Measurements from ENCODE around the gene RASA4. TPM values are rescaled to one million over a fixed set of nuclear protein-coding genes. Genes with fewer than 3 reads are reported as not detected.
"Not testable (repeated sequence)": the region's sequence is repeated elsewhere in the genome, so short reads cannot be mapped to it uniquely, and the experiment has no call there.

RASA4 gene
- total RNA-seq, 3 donors from 2014 or later (not counting 1 experiment from before 2014, with no cell fraction given), result 27.0 to 35.6 (median 28.5) TPM

DNA sequence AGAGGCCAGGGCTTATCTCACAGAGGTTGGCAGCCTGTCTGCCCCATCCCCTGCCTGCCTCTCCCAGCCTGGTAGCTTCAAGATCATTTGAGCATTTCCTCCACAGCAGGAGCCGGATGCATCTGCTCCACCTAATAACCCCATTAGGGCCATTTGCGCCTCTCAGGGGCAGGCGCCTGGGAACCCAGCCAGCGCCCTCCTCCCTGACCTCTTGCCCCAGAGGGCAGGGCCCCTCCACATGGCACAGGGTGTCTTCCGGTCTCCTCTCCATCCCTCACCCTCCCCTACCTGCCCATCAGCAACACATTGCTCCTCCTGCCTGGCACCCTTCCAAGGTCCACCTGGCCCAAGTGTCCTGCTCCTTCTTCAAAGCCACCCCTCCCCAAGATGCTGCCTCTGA, 18.8 kb upstream of the RASA4 start:
- H3K36me3 ChIP-seq (ENCODE audit: control insufficient read depth, insufficient read depth, low read length); H3K9me3 Mint-ChIP-seq; DNase-seq; ATAC-seq; H3K4me1 Mint-ChIP-seq; H3K27ac Mint-ChIP-seq; H3K9me3 ChIP-seq (ENCODE audit: control insufficient read depth, insufficient read depth, low read length); H3K27ac ChIP-seq (ENCODE audit: low read length); H3K27me3 ChIP-seq (ENCODE audit: control insufficient read depth, insufficient read depth, low read length); H3K4me3 ChIP-seq (ENCODE audit: low read length); intact Hi-C loops (cut with micrococcal nuclease); H3K27me3 Mint-ChIP-seq (ENCODE audit: low read depth in 2 of 2); H3K36me3 Mint-ChIP-seq; H3K4me3 Mint-ChIP-seq; H3K4me1 ChIP-seq (ENCODE audit: control insufficient read depth, insufficient read depth, low read length): not testable (repeated sequence)
- no CpG with 5 or more reads among the region's 5 CpGs for WGBS (ENCODE audit: insufficient coverage)

DNA sequence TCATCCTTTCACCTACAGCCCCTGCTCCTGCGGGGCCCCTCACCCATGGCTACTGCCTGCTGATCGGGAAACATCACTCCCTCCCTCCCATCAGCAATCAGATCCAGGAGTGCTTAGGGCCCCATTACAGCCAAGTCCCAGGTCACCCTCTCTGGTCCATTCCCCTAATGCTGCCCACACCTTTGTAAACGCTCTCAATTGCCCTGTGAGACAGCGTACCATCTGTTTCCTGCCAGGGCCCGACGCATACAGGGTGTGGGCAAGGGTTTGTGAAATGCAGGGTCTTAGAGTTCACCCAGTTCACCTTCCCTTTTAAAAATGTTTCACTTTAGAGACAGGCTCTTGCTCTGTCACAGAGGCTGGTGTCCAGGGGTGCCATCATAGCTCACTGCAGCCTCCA, 17.7 kb upstream of the RASA4 start:
- intact Hi-C loops (cut with micrococcal nuclease); H3K9me3 Mint-ChIP-seq; DNase-seq; H3K27me3 ChIP-seq (ENCODE audit: control insufficient read depth, insufficient read depth, low read length); H3K4me3 Mint-ChIP-seq; H3K4me1 Mint-ChIP-seq; H3K4me1 ChIP-seq (ENCODE audit: control insufficient read depth, insufficient read depth, low read length); H3K27ac ChIP-seq (ENCODE audit: low read length); H3K36me3 Mint-ChIP-seq; H3K9me3 ChIP-seq (ENCODE audit: control insufficient read depth, insufficient read depth, low read length); H3K36me3 ChIP-seq (ENCODE audit: control insufficient read depth, insufficient read depth, low read length); H3K27ac Mint-ChIP-seq; H3K27me3 Mint-ChIP-seq (ENCODE audit: low read depth in 2 of 2); H3K4me3 ChIP-seq (ENCODE audit: low read length): not testable (repeated sequence)
- no CpG with 5 or more reads among the region's 6 CpGs for WGBS (ENCODE audit: insufficient coverage)
- ATAC-seq, result peak in 1 of 3 donors; percentile 4

DNA sequence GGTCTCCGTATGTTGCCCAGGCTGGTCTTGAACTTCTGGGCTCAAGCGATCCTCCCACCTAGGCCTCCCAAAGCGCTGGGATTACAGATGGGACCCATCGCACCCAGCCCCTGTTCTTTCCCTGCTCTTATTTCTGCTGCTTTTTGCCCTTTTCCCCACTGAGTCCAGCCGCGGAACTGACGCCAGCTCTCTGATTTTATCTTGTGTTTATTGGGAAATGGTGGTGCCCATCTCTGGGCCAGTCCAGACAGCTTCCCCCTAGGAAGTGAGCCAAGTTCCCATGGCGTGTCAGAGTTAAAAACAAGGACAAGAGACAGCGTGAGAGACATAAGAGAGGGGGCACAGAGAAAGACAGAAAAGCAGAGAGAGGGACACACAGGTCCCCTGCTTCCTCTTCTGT, 14.1 kb upstream of the RASA4 start:
- H3K4me1 Mint-ChIP-seq; H3K4me3 Mint-ChIP-seq; H3K9me3 Mint-ChIP-seq; H3K4me1 ChIP-seq (ENCODE audit: control insufficient read depth, insufficient read depth, low read length); H3K36me3 Mint-ChIP-seq; H3K4me3 ChIP-seq (ENCODE audit: low read length); H3K27ac Mint-ChIP-seq; H3K9me3 ChIP-seq (ENCODE audit: control insufficient read depth, insufficient read depth, low read length); ATAC-seq; H3K27me3 Mint-ChIP-seq (ENCODE audit: low read depth in 2 of 2); H3K36me3 ChIP-seq (ENCODE audit: control insufficient read depth, insufficient read depth, low read length); H3K27me3 ChIP-seq (ENCODE audit: control insufficient read depth, insufficient read depth, low read length); intact Hi-C loops (cut with micrococcal nuclease); H3K27ac ChIP-seq (ENCODE audit: low read length); DNase-seq: not testable (repeated sequence)
- 100% methylated on average over 1 of the region's 9 CpGs for WGBS (ENCODE audit: insufficient coverage)

DNA sequence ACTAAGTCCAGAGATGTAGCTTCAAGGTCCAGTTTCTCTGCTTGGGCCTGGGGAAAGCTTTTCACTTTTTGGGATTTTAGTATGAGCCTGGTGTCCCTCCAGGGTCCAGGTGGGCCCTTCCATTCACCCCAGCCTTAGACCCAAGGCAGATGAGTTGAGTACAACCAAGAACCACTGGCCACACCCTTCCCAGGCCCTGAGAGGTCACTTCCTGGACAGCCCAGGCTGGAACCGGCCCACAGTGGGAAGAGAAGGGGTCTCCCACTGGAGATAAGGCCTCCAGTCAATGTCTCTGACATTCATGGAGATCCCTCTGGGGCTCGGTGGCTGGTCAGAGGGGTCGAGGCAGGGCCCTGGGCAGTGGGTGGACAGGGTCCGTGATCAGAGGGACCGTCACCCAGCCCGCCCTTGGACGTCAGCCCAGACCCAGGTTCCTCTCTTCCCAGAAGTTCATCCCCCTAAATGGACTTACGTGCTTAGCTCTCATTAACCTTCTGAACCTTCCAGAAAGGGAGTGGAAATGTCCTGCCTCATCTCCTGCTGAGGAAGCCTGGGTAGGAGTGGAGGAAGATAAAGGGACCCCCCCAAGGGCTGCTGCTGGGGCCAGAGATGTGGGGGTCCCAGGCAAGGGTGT, 10.8 kb upstream of the RASA4 start:
- H3K4me1 Mint-ChIP-seq; H3K9me3 Mint-ChIP-seq; H3K27ac Mint-ChIP-seq; H3K27me3 Mint-ChIP-seq (ENCODE audit: low read depth in 2 of 2); ATAC-seq; H3K9me3 ChIP-seq (ENCODE audit: control insufficient read depth, insufficient read depth, low read length); H3K4me3 Mint-ChIP-seq; H3K27me3 ChIP-seq (ENCODE audit: control insufficient read depth, insufficient read depth, low read length); DNase-seq; H3K36me3 Mint-ChIP-seq; H3K4me1 ChIP-seq (ENCODE audit: control insufficient read depth, insufficient read depth, low read length); H3K4me3 ChIP-seq (ENCODE audit: low read length); H3K27ac ChIP-seq (ENCODE audit: low read length); intact Hi-C loops (cut with micrococcal nuclease); H3K36me3 ChIP-seq (ENCODE audit: control insufficient read depth, insufficient read depth, low read length): not testable (repeated sequence)
- no CpG with 5 or more reads among the region's 8 CpGs for WGBS (ENCODE audit: insufficient coverage)

DNA sequence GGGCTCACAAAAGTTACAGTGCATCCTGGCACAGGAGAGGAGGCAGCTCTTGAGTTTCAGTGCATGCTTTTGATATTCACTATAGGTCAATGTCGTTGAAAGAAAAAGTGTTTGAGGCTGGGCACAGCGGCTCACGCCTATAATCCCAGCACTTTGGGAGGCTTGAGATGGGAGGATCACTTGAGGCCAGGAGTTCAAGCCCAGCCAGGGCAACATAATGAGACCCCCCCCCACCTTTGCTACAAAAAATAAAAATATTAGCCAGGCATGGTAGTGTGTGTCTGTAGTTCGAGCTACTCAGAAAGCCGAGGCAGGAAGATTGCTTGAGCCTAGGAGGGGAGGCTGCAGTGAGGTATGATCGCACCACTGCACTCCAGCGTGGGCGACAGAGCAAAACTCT, 1.6 kb upstream of the RASA4 start:
- H3K4me1 Mint-ChIP-seq; H3K27me3 ChIP-seq (ENCODE audit: control insufficient read depth, insufficient read depth, low read length); H3K36me3 ChIP-seq (ENCODE audit: control insufficient read depth, insufficient read depth, low read length); H3K9me3 Mint-ChIP-seq; H3K36me3 Mint-ChIP-seq; H3K4me3 Mint-ChIP-seq; H3K27ac Mint-ChIP-seq; H3K9me3 ChIP-seq (ENCODE audit: control insufficient read depth, insufficient read depth, low read length); H3K27ac ChIP-seq (ENCODE audit: low read length); ATAC-seq; H3K4me1 ChIP-seq (ENCODE audit: control insufficient read depth, insufficient read depth, low read length); intact Hi-C loops (cut with micrococcal nuclease); H3K4me3 ChIP-seq (ENCODE audit: low read length); H3K27me3 Mint-ChIP-seq (ENCODE audit: low read depth in 2 of 2): not testable (repeated sequence)
- peak in 1 of 2 donors; percentile 0 for DNase-seq
- WGBS (ENCODE audit: insufficient coverage), result no CpG with 5 or more reads among the region's 8 CpGs

DNA sequence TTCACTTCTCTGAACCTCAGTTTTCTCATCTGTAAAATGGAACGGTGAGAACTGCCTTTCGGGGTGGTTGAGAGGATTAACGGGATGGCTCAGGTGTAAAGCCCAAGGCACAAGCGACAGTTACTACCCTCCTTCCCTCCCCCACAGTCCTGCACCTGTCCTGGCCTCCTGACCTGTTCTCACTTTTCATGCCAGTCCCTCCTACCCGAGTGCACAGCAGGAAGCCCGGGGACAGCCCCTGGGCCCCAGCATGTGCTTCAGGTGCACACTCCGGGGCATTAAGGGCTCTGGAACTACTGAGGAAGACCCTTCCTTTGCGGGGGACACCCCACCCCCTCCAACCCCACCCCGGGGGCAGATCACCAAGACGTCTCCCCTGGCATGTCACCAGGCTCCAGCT, 626 bp downstream of the RASA4 start:
- WGBS (ENCODE audit: insufficient coverage), result no CpG with 5 or more reads among the region's 10 CpGs
- H3K4me1 ChIP-seq (ENCODE audit: control insufficient read depth, insufficient read depth, low read length); H3K27me3 ChIP-seq (ENCODE audit: control insufficient read depth, insufficient read depth, low read length); H3K27ac Mint-ChIP-seq; H3K36me3 Mint-ChIP-seq; H3K27me3 Mint-ChIP-seq (ENCODE audit: low read depth in 2 of 2); H3K27ac ChIP-seq (ENCODE audit: low read length); DNase-seq; H3K4me3 ChIP-seq (ENCODE audit: low read length); intact Hi-C loops (cut with micrococcal nuclease); H3K4me1 Mint-ChIP-seq; H3K9me3 Mint-ChIP-seq; H3K36me3 ChIP-seq (ENCODE audit: control insufficient read depth, insufficient read depth, low read length); H3K4me3 Mint-ChIP-seq; H3K9me3 ChIP-seq (ENCODE audit: control insufficient read depth, insufficient read depth, low read length); ATAC-seq: not testable (repeated sequence)

DNA sequence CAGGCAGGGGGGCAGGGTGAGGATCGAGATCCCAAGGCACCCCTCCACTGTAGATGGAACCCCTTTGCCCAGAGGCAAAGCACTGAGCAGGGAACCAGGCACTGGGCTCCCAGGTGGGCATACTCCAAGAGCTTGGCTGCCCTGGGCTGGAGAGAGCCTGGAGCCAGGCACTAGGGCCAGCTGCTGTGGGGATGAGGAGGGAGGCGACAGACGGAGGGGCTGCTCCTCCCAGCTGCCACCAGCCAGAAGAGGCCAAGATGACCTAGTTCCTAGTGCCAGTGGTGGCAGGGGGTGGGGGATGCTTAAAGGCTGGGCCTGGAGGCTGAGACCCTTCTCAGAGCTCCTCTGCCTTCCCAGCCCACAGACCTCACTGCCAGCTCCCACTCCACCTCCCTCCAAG, 1.7 kb downstream of the RASA4 start:
- H3K27ac ChIP-seq (ENCODE audit: low read length); H3K27me3 Mint-ChIP-seq (ENCODE audit: low read depth in 2 of 2); DNase-seq; H3K4me1 ChIP-seq (ENCODE audit: control insufficient read depth, insufficient read depth, low read length); ATAC-seq; H3K27ac Mint-ChIP-seq; H3K4me3 Mint-ChIP-seq; H3K27me3 ChIP-seq (ENCODE audit: control insufficient read depth, insufficient read depth, low read length); H3K9me3 ChIP-seq (ENCODE audit: control insufficient read depth, insufficient read depth, low read length); H3K36me3 ChIP-seq (ENCODE audit: control insufficient read depth, insufficient read depth, low read length); H3K36me3 Mint-ChIP-seq; H3K4me3 ChIP-seq (ENCODE audit: low read length); H3K4me1 Mint-ChIP-seq; intact Hi-C loops (cut with micrococcal nuclease); H3K9me3 Mint-ChIP-seq: not testable (repeated sequence)
- no CpG with 5 or more reads among the region's 3 CpGs for WGBS (ENCODE audit: insufficient coverage)

DNA sequence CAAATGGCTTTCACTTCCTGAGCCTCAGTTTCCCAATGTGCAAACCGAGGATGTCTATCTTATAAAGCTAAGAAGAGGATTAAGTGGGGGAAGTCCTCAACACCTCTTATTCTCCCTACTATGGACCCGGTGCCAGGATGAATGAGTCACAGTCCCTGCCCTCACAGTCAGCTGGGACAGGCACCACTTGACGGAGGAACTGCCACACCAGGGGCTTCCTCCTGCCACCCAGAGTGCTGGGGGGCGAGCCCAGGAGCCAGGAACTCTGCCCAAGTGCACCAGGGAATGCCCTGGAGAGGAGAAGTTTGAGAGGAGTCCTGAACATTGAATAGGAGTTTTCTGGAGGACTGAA, 2.2 kb downstream of the RASA4 start:
- not testable (repeated sequence) for H3K27ac ChIP-seq (ENCODE audit: low read length); ATAC-seq

More for the DNA sequence above, 2.2 kb downstream of the RASA4 start:
- H3K4me3 ChIP-seq (ENCODE audit: low read length); H3K36me3 Mint-ChIP-seq; H3K27ac Mint-ChIP-seq; intact Hi-C loops (cut with micrococcal nuclease); H3K4me1 ChIP-seq (ENCODE audit: control insufficient read depth, insufficient read depth, low read length); H3K4me3 Mint-ChIP-seq; H3K36me3 ChIP-seq (ENCODE audit: control insufficient read depth, insufficient read depth, low read length); H3K4me1 Mint-ChIP-seq; H3K27me3 ChIP-seq (ENCODE audit: control insufficient read depth, insufficient read depth, low read length); H3K9me3 ChIP-seq (ENCODE audit: control insufficient read depth, insufficient read depth, low read length); H3K9me3 Mint-ChIP-seq; DNase-seq; H3K27me3 Mint-ChIP-seq (ENCODE audit: low read depth in 2 of 2): not testable (repeated sequence)
- WGBS (ENCODE audit: insufficient coverage), result no CpG with 5 or more reads among the region's 4 CpGs
